Measurements from ENCODE around the gene CLDN34.

- TF ChIP-seq POLR2A (IDR thresholded peaks at IDR 0.05; ENCODE audit: low read length) (peak; percentile 34), GATA1 (IDR thresholded peaks at IDR 0.05; ENCODE audit: low read depth, low read length) (no peak)
These were observed 47.5 kb downstream of the CLDN34 start for GRCh38 chrX:10014462-10015354.

Measured in erythroblast (primary cell).